ENCODE results near the gene LDAH.

LDAH gene

DNA sequence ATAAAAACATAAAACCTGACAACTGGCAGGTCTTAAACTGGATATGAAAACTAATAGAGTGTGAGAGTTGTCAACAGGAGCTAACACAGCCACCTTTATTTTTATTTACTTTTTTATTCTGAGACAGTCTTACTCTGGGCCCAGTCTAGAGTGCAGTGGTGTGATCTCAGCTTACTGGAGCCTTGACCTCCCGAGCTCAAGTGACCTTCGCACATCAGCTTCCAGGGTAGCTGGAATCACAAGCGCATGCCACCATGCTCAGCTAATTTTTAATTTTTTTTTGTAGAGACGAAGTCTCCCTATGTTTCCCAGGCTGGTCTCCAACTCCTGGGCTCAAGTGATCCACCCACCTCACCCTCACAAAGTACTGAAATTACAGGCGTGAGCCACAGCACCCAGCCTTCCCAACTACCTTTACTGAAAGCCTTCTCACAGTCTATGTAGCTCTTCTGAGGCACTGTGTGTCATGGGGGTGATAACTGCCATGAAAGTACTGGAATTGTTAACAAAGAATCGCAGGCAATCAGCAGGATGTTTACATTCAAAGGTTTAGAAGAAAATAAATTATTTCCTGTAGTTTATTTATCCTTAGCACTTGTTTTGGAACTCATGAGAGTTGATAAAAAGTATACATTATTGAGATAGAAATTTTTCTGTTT is 131.7 kb downstream of the LDAH start:
- TF ChIP-seq, protein P1, sequence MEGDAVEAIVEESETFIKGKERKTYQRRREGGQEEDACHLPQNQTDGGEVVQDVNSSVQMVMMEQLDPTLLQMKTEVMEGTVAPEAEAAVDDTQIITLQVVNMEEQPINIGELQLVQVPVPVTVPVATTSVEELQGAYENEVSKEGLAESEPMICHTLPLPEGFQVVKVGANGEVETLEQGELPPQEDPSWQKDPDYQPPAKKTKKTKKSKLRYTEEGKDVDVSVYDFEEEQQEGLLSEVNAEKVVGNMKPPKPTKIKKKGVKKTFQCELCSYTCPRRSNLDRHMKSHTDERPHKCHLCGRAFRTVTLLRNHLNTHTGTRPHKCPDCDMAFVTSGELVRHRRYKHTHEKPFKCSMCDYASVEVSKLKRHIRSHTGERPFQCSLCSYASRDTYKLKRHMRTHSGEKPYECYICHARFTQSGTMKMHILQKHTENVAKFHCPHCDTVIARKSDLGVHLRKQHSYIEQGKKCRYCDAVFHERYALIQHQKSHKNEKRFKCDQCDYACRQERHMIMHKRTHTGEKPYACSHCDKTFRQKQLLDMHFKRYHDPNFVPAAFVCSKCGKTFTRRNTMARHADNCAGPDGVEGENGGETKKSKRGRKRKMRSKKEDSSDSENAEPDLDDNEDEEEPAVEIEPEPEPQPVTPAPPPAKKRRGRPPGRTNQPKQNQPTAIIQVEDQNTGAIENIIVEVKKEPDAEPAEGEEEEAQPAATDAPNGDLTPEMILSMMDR (IDR thresholded peaks at IDR 0.05; ENCODE audit: insufficient read depth, low read depth, low read length, missing control alignments): no peak
- DNase-seq (ENCODE audit: low read depth): no peak
- H3K4me3 ChIP-seq (ENCODE audit: low read depth, low read length): no peak overlapping the region

DNA sequence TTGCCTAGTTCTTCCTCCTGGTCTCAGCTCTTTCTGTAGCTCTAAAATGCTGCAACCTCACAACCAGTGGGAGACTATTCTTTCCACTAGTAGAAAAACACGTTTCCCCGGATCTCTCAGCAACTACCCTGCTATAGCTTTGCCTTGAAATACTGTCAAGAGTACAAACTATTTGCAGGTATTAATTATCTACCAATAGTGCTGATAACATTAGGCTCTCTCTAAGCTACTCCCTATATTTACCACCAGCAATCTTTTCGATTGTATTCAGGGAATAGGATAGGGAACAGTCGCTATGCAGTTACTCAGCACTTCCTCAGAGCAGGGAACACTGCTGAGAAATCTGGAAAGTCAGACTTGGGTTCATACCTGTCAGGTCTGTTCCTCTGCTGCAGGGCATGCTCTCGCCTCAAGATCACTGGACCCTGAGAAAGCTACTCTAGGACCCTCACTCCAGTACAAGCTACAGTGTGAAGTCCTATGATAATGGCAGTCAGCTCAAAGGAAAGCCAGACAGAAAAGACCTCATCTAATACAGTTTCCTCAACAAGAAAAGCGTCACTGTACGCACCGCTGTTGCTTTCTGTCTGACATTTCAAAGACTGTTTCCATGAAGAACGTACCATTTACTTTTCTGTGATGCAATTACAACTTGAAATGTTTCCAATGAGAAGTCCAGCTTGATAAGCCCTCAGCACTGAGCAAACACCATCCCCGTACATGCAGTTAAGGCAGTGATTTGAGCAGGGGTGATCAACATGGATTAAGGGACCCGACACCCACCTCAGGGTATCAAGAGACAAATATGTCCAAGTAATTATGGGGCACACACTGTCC is 133.3 kb downstream of the LDAH start:
- TF ChIP-seq, protein P1 (IDR thresholded peaks at IDR 0.05; ENCODE audit: insufficient read depth, low read depth, low read length, missing control alignments): no peak
- H3K4me3 ChIP-seq (ENCODE audit: low read depth, low read length): no peak overlapping the region
- DNase-seq (ENCODE audit: low read depth): no peak

DNA sequence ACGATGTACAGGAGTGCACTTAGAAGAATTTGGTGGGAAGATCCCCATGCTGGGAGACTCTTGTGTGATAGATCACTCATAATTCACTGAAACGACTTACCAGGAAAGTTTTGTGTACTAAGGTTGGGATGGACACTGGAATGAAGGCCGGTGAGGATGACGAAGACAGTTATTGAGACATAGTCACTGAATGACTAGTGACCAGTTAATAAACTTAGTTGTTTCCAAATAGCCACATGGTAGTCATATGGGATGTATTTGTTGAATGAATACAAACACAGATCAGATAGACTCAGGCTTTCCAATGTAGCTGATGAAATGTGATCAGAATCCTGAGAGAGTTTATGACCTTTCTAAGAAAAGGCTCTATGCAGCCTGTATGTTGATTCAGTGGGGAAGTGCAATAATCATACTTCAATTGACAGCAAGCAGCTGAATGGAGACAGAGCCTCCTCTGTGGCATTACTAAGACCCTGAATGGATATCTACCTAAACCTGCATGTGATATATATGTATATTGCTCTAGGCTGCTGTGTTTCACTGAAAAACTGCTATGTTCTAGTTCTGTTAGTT is 135.6 kb downstream of the LDAH start:
- no peak overlapping the region for H3K4me3 ChIP-seq (ENCODE audit: low read depth, low read length)
- TF ChIP-seq, protein P1 (IDR thresholded peaks at IDR 0.05; ENCODE audit: insufficient read depth, low read depth, low read length, missing control alignments): no peak
- DNase-seq (ENCODE audit: low read depth): no peak

DNA sequence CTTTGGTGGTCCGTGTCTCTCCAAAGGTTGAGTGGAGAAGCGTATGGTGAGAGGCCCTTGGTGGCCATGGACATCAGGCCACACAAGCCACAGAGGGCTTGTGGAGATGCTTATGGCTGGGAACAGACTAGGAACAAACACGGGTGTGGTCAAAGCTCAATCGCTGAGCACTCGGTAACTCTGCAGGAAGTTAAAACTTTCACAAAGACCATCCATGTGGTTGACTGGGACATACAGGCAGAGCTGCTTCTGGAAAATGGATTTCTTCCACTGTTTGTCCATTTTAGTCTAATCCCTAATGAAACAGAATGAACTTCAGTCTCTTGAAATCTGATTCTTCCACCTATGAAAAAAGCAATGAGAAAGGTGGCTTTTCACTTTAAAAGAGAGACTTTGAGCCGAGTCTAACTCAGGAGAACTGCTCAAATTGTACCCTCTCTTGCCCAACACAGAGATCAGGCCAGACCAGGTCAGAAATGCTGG is 138.3 kb downstream of the LDAH start:
- TF ChIP-seq, protein P1 (IDR thresholded peaks at IDR 0.05; ENCODE audit: insufficient read depth, low read depth, low read length, missing control alignments): no peak
- DNase-seq (ENCODE audit: low read depth): no peak
- no peak overlapping the region for H3K4me3 ChIP-seq (ENCODE audit: low read depth, low read length)

DNA sequence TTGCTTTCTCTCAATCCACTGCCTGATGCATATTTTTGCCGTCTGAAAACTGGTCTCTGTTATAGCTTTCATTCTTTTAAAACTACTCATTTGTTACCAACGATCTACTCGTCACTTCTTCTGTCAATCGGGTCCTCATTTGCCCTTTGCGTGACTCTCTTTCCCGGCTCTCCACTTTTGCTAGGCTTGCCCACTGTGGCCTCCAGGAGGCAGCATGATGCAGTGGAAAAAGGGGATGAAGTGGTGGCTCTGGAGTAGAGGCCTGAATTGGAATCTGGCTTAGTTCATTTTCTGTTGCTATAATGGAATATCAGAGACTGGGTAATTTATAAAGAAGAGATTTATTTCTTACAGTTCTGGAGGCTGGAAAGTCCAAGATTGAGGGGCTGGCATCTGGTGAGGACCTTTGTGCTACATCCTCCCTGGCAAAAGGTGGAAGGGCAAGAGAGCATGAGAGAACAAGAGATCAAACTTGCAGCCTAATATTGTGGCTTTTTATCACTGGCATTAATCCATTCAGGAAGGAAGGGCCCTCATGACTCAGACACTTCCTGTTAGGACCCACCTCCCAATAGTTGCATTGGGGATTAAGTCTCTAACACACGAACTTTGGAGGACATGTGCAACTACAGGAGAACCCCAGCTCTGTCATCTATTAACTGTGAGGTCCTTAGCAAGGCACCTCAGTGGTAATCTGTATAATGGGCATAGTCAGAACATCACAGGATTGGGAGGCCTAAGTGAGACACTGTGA is 140.6 kb downstream of the LDAH start:
- DNase-seq (ENCODE audit: low read depth): no peak
- H3K4me3 ChIP-seq (ENCODE audit: low read depth, low read length): no peak overlapping the region
- TF ChIP-seq, protein P1 (IDR thresholded peaks at IDR 0.05; ENCODE audit: insufficient read depth, low read depth, low read length, missing control alignments): peak; percentile 22

DNA sequence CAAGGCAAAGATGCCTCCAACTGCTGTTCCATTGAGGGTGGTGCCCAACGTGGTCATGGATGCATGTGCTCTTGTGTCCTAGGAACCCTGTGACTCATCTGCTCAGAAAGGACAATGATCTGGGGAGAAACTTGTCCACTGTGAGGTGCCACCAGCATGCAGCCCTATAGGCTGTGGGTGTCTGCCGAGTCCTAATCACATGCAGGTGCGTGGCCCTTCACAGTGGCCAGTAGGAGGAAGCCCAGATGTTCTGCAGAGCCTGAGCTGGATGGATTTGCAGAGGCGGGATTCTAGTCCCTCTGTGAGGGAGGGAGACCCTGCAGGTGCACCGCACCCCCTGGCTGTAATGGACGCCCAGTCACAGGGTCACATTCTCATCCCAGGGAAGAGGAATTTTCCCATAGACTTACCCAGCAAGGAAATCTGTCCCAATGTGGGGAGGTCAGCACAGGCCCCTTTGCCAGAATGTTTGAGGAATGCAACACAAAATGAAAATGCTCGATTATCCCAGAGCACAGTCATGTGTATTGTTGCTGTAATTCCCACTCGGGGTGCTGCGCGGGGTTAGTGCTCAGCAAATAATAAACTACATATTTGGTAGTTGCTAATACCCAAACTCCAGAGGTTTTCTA is 142.0 kb downstream of the LDAH start:
- no peak for DNase-seq (ENCODE audit: low read depth)
- no peak overlapping the region for H3K4me3 ChIP-seq (ENCODE audit: low read depth, low read length)
- TF ChIP-seq, protein P1 (IDR thresholded peaks at IDR 0.05; ENCODE audit: insufficient read depth, low read depth, low read length, missing control alignments): no peak
